GM19438 (cell line): ENCODE measurements around the gene CRACR2B.

Experiments
- ATAC-seq: cut with Tn5 transposase; IDR thresholded peaks from one replicate; pipeline ENCODE4 v1.9.1; 2021; ENCODE audit warnings: low read depth; ENCODE audit not compliant: unreplicated experiment

Gene CRACR2B

DNA sequence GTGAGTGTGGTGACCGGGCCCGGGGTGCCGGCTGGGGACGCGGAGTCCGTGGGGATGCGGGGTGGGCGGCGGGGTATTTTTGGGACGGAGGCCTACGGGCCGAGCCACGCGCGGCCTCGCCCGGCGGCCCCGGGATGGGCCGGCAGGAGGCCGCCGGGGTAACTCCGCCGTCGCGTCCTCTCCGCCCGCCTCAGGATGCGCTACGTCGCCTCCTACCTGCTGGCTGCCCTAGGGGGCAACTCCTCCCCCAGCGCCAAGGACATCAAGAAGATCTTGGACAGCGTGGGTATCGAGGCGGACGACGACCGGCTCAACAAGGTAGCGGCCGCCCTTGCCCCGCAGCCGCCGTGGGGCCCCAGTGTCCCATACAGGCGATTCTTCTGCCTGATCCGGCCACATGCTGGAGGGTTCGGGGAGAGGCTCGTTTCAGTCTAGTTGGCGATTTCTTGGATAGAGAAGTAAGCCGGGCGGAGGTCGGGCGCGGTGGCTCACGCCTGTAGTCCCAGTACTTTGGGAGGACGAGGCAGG lies 17.6 kb upstream of the CRACR2B start:
- peak; percentile 6 for ATAC-seq

DNA sequence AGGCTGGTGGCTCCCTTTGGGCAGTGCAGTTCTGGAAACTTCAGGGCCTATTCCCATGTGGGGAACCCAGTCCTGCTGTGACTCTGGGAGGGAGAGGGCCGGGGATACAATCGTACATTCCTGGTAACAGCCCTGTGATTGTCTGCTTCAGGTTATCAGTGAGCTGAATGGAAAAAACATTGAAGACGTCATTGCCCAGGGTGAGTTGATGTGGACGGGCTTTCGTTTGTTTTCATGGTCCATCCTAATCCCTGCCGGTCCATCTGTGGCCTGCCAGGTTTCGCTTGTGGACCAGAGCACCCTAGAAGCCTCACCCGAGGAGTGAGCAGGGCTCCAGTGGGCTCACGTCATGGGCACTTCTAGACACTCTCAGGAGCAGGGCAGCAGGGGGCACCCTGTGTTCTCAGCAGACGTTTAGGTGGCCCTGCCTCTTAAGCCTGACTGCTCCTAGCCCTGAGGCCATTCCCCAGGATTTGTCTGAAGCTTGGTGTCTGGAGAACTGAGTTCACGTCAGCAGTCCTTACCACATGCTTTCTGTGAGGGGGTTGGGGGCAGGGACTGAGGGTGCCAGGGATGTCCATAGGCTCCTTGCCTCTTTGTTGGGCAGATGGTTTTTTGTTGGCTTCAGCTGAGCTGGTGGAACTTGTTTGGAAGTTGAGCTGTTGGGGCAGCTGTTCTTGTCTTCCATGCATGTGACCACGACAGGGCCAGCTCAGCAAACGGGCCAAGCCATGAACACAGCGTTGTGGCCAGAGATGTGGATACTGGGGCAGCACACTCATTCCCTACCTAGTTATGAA lies 16.1 kb upstream of the CRACR2B start:
- no peak for ATAC-seq

DNA sequence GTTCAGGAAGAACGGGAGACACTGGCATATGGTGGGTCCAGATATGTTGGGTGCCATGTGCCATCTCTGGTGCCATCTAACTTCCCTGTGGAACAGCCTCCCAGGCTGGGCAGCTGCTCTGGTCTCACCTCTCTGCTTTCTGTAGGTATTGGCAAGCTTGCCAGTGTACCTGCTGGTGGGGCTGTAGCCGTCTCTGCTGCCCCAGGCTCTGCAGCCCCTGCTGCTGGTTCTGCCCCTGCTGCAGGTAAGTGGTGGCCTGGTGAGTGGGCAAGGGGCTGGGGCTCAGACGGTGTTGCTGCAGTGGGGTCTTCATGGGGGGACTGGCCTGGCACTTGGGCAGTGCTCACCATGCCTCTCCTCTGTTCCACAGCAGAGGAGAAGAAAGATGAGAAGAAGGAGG lies 15.3 kb upstream of the CRACR2B start:
- no peak for ATAC-seq

- no peak for ATAC-seq
Measured at GRCh38 chr11:813072-813455, 14.7 kb upstream of the CRACR2B start.

DNA sequence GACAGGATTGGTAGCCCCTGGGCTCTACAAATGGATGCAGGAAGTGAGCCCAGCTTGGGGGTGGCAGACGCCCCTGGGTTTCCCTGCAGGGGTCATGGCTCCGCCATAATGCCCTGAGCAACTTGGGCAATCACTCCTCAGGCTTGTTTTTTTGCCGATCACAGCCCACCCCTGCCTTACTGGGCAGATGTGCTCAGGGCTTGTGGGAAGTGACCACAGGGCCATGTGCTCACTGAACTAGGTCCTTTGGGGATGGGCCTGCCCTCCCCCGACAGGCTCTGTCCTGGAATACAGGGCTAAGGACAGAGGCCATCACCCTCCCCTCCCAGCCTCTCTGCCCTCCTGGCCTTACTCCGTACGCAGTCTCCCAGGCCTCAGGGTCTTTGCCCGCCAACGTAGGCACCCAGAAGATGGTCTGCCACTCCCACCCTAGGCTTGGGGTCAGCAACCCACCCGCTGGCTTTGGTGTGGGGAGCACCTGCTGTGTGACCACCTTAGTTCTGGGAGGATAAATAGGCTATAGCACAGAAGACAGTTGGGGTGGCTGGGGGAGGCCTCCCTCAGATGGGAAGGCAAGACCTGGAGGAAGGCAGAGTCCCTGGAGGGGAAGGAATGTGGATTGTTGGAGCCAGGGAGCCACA lies 14.1 kb upstream of the CRACR2B start:
- no peak for ATAC-seq

DNA sequence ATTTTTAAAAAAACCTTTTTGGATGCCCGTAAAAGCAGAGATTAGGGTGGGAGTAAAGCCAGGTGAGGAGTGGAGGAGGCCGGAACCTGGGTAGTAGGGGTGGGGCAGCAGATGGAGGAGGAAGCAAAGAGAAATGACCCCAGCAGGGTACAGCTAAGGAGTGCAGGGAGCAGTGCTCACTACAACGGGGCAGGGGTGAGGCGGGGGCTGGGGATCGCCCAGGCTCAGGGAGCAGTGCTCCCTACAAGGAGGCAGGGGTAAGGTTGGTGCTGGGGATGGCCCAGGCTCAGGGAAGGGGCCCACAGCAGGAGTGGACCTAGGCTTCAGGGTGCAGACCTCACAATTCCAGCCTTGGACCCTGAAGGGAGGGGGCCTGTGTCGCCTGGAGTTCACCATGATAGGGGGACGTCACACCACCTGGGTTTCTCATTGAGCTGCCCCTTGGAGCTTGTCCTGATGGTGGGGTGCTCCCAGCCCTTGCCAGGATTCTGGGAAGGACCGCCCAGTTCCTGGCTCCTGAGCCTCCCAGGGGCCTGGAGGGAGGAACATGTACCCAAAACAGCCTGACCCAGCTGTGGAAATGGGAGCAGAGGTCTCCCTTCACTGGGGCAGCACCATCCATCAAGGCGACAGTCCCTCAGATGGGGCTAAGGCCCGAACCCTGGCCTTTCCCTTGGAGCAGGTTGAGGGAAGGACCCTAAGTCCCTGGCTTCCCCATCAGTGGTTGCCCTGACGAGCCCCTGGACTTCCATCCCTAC lies 11.9 kb upstream of the CRACR2B start:
- no peak for ATAC-seq

- no peak for ATAC-seq
Measured at GRCh38 chr11:816433-816779, 11.3 kb upstream of the CRACR2B start.

- ATAC-seq: no peak
Measured at GRCh38 chr11:818396-819128, 9.2 kb upstream of the CRACR2B start, which contains the start of gene PNPLA2. Gene PNPLA2 (plus strand): TSS chr11:818914. CDS start chr11:819719, 805 bp downstream.

- peak; percentile 55 for ATAC-seq
Measured at GRCh38 chr11:819129-819931, 8.4 kb upstream of the CRACR2B start.

DNA sequence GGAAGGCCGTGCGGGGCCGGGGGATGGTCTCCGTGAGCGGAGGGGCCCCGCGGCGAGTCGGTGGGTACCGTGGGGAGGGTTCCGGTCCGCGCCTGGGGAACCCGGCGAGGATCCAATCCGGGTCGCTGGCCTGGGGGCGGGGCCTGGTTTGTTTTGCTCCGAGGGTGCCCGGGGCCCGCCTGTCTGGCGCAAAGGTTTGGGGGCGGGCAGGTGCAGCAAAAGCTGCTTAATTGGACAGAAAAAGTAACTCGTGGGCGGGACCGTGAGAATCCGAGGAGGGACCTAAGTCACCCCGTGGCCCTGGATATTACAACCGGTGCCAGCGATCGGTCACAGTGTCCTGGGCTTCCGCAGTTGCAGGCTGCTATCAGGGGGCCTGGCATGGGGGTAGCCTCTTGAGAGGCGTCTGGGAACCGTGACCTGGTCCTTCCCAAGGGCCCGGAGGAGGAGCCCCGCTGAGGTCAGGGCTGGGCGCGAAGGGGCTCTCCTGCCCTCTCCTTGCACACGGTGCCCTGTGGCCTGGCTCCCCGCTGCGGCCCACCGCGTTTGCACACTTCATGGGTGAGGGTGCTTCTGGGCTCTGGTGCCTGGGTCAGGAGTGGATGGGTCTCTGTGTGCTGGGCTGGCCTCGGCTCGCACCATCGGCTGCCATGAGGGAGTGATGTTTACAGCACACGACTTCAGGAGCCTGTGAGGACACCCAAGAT lies 7.6 kb upstream of the CRACR2B start:
- ATAC-seq: peak; percentile 67

DNA sequence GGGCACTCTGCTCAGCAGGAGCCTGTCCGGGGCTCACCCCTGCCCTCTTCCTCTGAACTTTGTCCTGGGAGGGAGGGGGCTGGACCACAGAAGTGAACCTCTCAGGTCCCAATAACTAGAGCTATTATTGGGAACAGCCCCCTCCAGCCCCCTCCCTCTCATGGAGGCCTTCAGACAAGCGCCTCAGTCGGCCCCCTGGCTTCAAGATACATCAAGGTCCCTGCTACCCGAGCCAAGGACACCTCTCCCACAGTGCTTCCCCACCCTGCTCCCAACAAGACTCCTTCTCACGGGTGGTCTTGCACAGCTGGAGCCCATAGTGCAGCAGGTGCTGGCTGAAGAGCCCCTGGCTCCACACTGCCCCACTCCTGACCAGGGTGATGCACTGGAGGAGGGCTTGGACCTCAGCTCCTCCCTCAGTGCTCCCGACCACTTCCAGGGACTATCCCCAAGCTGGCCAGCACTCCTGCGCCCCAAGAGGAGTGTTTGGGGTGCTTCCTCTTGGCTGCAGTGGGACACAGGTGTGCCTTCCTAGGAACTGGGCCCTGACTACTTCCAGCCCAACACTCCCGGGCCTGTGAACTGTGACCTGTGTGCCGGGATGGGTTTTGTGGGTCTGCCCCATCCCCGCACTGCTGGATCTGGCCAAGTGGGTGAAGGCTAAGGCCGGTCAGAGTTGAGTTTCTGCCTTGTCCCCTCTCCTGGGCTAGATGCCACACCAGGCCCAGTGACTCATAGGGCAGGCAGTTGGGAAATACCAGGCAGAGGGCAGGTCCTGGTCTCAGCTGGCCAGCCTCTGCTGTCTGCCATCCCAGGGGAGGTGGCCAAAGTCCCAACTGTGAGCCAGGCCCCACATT lies 6.8 kb upstream of the CRACR2B start:
- ATAC-seq: no peak

GRCh38 chr11:821512-822371 lies 6.0 kb upstream of the CRACR2B start:
- ATAC-seq: no peak

DNA sequence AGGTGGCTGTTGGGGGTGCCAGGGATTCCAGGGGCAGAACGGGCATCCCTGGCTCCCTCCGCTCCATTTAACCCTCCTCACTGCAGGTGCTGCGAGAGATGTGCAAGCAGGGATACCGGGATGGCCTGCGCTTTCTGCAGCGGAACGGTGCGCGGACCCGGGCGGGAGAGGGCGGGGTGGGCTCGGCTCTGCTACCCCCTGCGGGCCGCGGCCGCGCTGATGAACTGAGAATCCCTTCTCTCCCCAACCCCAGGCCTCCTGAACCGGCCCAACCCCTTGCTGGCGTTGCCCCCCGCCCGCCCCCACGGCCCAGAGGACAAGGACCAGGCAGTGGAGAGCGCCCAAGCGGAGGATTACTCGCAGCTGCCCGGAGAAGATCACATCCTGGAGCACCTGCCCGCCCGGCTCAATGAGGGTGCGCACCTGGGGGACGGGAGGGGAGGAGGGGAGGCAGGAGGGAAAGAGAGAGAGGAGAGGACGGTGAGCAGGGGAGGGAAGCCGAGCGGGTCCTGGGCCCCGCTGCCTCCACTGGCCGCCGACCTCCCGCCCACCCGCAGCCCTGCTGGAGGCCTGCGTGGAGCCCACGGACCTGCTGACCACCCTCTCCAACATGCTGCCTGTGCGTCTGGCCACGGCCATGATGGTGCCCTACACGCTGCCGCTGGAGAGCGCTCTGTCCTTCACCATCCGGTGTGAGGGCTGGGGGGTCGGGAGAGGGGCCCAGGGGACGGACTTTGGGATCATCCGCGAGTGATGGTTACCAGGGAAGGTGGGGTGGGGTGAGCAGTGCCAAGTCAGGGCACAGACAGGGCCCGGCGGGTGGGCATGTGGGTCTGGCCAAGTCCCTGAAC lies 4.1 kb upstream of the CRACR2B start:
- ATAC-seq: no peak

DNA sequence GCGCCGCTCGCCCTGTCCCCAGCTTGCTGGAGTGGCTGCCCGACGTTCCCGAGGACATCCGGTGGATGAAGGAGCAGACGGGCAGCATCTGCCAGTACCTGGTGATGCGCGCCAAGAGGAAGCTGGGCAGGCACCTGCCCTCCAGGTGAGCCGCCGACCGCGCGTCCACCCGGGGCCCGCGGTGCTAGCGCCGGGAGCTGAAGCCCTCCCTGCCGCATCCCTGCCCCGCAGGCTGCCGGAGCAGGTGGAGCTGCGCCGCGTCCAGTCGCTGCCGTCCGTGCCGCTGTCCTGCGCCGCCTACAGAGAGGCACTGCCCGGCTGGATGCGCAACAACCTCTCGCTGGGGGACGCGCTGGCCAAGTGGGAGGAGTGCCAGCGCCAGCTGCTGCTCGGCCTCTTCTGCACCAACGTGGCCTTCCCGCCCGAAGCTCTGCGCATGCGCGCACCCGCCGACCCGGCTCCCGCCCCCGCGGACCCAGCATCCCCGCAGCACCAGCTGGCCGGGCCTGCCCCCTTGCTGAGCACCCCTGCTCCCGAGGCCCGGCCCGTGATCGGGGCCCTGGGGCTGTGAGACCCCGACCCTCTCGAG lies 3.3 kb upstream of the CRACR2B start:
- ATAC-seq: no peak

DNA sequence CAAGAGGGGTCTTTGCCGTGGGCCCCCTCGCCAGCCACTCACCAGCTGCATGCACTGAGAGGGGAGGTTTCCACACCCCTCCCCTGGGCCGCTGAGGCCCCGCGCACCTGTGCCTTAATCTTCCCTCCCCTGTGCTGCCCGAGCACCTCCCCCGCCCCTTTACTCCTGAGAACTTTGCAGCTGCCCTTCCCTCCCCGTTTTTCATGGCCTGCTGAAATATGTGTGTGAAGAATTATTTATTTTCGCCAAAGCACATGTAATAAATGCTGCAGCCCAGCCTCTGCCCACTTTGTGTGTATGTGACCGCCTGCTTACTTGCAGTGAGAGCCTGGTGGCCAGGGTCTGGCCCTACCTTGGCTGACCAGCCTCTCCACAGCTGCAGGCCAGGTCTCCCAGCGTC lies 2.8 kb upstream of the CRACR2B start:
- no peak for ATAC-seq
